GM12864 (cell line): Measurements from ENCODE around the gene ERCC4.
A peak's percentile ranks its signal among the peaks of the same experiment; 100 is the strongest.

ENCODE experiments used
- DNase-seq: peaks from one replicate; pipeline ENCODE4 v3.0.0-alpha.2; 2011; ENCODE audit warnings: low read depth
- H3K4me3 ChIP-seq: 2 replicates; pipeline ENCODE4 v1.5.1; 2011; ENCODE audit warnings: mild to moderate bottlenecking, low read depth, low read length, control low read depth
- TF ChIP-seq, protein P1 (sequence below): IDR thresholded peaks from 2 replicates; pipeline ENCODE4 v1.5.1; 2011; ENCODE audit warnings: low read depth, mild to moderate bottlenecking, moderate library complexity, low read length, control low read depth, inconsistent platforms; ENCODE audit errors: missing control alignments

ERCC4 gene

DNA sequence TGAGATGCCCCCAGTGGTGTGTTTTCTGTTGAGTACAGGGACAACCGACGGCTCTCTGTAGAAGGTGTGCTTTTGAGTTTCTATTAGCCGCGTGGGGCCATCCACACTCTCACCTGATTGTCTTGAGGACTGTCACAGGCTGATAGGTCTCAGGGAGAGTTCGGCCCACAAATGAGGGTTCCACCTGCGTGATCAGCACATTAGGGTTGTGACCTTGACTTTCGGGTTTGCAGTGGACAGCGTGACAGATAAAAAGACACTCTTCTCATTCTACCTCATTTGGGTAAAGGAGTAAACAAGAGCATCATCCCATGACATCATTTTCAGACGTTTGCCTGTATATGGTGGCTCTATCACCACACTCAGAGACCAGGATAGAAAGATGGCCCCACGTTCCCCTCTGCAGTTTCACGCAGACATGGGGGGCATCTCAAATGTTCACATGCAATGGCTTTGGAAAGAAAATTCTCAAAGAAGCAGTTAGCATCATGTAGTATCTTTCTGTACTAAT lies 76.9 kb downstream of the ERCC4 start:
- no peak overlapping the region for H3K4me3 ChIP-seq
- DNase-seq: no peak
- TF ChIP-seq, protein P1, sequence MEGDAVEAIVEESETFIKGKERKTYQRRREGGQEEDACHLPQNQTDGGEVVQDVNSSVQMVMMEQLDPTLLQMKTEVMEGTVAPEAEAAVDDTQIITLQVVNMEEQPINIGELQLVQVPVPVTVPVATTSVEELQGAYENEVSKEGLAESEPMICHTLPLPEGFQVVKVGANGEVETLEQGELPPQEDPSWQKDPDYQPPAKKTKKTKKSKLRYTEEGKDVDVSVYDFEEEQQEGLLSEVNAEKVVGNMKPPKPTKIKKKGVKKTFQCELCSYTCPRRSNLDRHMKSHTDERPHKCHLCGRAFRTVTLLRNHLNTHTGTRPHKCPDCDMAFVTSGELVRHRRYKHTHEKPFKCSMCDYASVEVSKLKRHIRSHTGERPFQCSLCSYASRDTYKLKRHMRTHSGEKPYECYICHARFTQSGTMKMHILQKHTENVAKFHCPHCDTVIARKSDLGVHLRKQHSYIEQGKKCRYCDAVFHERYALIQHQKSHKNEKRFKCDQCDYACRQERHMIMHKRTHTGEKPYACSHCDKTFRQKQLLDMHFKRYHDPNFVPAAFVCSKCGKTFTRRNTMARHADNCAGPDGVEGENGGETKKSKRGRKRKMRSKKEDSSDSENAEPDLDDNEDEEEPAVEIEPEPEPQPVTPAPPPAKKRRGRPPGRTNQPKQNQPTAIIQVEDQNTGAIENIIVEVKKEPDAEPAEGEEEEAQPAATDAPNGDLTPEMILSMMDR: no peak

DNA sequence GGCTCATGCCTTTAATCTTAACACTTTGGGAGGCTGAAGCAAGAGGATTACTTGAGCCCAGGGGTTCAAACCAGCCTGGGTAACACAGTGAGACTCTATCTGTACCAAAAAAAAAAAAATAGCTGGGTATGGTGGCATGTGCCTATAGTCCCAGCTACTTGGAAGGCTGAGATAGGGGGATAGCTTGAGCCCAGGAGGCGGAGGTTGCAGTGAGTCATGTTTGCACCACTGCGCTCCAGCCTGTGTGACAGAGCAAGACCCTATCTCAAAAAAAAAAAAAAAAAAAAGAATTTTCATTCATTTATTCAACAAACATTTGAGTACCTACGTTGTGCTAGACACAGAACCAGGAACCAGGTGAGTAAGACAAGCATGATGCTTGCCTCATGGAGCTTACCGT lies 77.6 kb downstream of the ERCC4 start:
- no peak for DNase-seq
- TF ChIP-seq, protein P1: no peak
- no peak overlapping the region for H3K4me3 ChIP-seq

GRCh38 chr16:13997933-13998332 lies 78.0 kb downstream of the ERCC4 start:
- DNase-seq: peak; percentile 66
- TF ChIP-seq, protein P1: no peak
- H3K4me3 ChIP-seq: no peak overlapping the region

- TF ChIP-seq, protein P1: no peak
- no peak for DNase-seq
- no peak overlapping the region for H3K4me3 ChIP-seq
These were observed 79.3 kb downstream of the ERCC4 start for GRCh38 chr16:13999071-13999894.

- TF ChIP-seq, protein P1: no peak
- no peak overlapping the region for H3K4me3 ChIP-seq
- no peak for DNase-seq
These were observed 80.0 kb downstream of the ERCC4 start for GRCh38 chr16:13999895-14000425.

- DNase-seq: no peak
- H3K4me3 ChIP-seq: no peak overlapping the region
- TF ChIP-seq, protein P1: no peak
These were observed 81.6 kb downstream of the ERCC4 start for GRCh38 chr16:14001521-14001920.
